Activated CD8-positive, alpha-beta memory T cell treated with anti-CD3 and anti-CD28 coated beads, Interleukin-2, amount 10 ng/mL, durations not matched to agents 7 days and 5 days (primary cell): Measurements from ENCODE around the gene RPL27. TPM values are rescaled to one million over a fixed set of nuclear protein-coding genes. Genes with fewer than 3 reads are reported as not detected.

Source experiments
- total RNA-seq, 2 experiments: library from RNA; stranded (reverse); gene quantifications; one replicate each; pipeline ENCODE4 v1.2.3, GENCODE V29; 2021

Gene RPL27
- total RNA-seq, 2 experiments from 2014 or later, result 889 to 934 TPM

Other genes with a start within 250 kb of the RPL27 start
- gene RAMP2, start 237.2 kb upstream of the RPL27 start, total RNA-seq, result not detected
- 10 to 100 TPM; 62.8 to 77.8 TPM for gene VPS25, start 225.0 kb upstream of the RPL27 start, total RNA-seq
- under 1 TPM; 0.20 to 0.59 TPM for gene WNK4, start 217.8 kb upstream of the RPL27 start, total RNA-seq
- 10 to 100 TPM; 43.7 to 48.2 TPM for gene COA3, start 199.7 kb upstream of the RPL27 start, total RNA-seq
- not detected for gene CNTD1, start 199.6 kb upstream of the RPL27 start, total RNA-seq
- 10 to 100 TPM; 94.7 to 99.8 TPM for gene BECN1, start 174.1 kb upstream of the RPL27 start, total RNA-seq
- 100 to 1,000 TPM; 123 to 166 TPM for gene PSME3, start 165.0 kb upstream of the RPL27 start, total RNA-seq
- 1 to 10 TPM; 1.8 to 2.4 TPM for gene AOC2, start 153.8 kb upstream of the RPL27 start, total RNA-seq
- gene AOC3, start 147.2 kb upstream of the RPL27 start, total RNA-seq, result 1 to 10 TPM; 1.1 to 1.5 TPM
- gene G6PC1, start 97.6 kb upstream of the RPL27 start, total RNA-seq, result not detected
- 10 to 100 TPM; 34.1 to 41.9 TPM for gene AARSD1, start 34.0 kb upstream of the RPL27 start, total RNA-seq
- gene PTGES3L, start 18.3 kb upstream of the RPL27 start, total RNA-seq, result under 1 TPM in 1 of 2 experiments, not detected in 1; 0.30 TPM
- gene RUNDC1, start 17.9 kb upstream of the RPL27 start, total RNA-seq, result 10 to 100 TPM; 16.9 to 17.4 TPM
- 100 to 1,000 TPM; 125 to 175 TPM for gene IFI35, start 8.4 kb downstream of the RPL27 start, total RNA-seq
- 10 to 100 TPM; 10.7 to 16.8 TPM for gene VAT1, start 24.0 kb downstream of the RPL27 start, total RNA-seq
- not detected for gene RND2, start 26.8 kb downstream of the RPL27 start, total RNA-seq
- 100 to 1,000 TPM in 1 of 2 experiments, 10 to 100 TPM in 1; 84.3 to 102 TPM for gene BRCA1, start 126.9 kb downstream of the RPL27 start, total RNA-seq
- gene NBR1, start 172.8 kb downstream of the RPL27 start, total RNA-seq, result 10 to 100 TPM; 46.0 to 53.0 TPM
- gene TMEM106A, start 213.5 kb downstream of the RPL27 start, total RNA-seq, result 10 to 100 TPM; 13.8 to 23.1 TPM
- gene CCDC200, start 230.2 kb downstream of the RPL27 start, total RNA-seq, result not detected
- 1,000 to 10,000 TPM; 3,839 to 7,603 TPM for gene RNU2-1, start 235.6 kb downstream of the RPL27 start, total RNA-seq